ENCODE measurements around the gene EFNA5.

DNA sequence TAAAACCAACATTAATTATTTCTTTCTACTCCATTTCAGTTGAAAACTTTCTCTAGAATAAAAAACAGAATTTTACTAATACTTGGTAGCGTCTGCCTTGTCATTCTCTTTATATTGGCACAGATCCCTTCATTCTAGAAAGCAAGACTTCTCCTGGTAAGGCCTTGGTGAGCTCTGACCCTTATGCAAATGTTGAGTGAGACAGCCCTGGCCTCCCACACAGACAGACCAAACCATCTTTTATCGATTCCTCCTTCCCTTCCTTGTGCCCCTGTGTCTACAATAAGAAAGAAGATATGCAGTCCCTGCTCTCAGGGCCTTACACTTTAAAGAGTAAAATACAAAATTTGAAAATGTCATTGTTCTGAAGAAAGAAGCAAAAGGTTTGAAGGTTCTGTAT, 262.2 kb downstream of the EFNA5 start:
- TF ChIP-seq, protein P1, sequence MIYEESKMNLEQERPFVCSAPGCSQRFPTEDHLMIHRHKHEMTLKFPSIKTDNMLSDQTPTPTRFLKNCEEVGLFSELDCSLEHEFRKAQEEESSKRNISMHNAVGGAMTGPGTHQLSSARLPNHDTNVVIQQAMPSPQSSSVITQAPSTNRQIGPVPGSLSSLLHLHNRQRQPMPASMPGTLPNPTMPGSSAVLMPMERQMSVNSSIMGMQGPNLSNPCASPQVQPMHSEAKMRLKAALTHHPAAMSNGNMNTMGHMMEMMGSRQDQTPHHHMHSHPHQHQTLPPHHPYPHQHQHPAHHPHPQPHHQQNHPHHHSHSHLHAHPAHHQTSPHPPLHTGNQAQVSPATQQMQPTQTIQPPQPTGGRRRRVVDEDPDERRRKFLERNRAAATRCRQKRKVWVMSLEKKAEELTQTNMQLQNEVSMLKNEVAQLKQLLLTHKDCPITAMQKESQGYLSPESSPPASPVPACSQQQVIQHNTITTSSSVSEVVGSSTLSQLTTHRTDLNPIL (CRISPR knock-in tag; IDR thresholded peaks at IDR 0.05; ENCODE audit: low read depth) = no peak
- TF ChIP-seq ZNF8 (CRISPR knock-in tag; IDR thresholded peaks at IDR 0.05) = no peak
- TF ChIP-seq, protein P2, sequence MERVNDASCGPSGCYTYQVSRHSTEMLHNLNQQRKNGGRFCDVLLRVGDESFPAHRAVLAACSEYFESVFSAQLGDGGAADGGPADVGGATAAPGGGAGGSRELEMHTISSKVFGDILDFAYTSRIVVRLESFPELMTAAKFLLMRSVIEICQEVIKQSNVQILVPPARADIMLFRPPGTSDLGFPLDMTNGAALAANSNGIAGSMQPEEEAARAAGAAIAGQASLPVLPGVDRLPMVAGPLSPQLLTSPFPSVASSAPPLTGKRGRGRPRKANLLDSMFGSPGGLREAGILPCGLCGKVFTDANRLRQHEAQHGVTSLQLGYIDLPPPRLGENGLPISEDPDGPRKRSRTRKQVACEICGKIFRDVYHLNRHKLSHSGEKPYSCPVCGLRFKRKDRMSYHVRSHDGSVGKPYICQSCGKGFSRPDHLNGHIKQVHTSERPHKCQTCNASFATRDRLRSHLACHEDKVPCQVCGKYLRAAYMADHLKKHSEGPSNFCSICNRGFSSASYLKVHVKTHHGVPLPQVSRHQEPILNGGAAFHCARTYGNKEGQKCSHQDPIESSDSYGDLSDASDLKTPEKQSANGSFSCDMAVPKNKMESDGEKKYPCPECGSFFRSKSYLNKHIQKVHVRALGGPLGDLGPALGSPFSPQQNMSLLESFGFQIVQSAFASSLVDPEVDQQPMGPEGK (CRISPR knock-in tag; IDR thresholded peaks at IDR 0.05; ENCODE audit: borderline replicate concordance) = no peak
- TF ChIP-seq ZNF565 (CRISPR knock-in tag; conservative IDR thresholded peaks at IDR 0.05; ENCODE audit: low read depth) = no peak
- TF ChIP-seq ZFP30 (CRISPR knock-in tag; IDR thresholded peaks at IDR 0.05) = no peak
- TF ChIP-seq ARNTL (CRISPR knock-in tag; IDR thresholded peaks at IDR 0.05; ENCODE audit: borderline replicate concordance, low read depth) = no peak
- no peak for TF ChIP-seq RARB (CRISPR knock-in tag; IDR thresholded peaks at IDR 0.05)
- TF ChIP-seq SNAI2 (CRISPR knock-in tag; IDR thresholded peaks at IDR 0.05) = no peak
- no peak for TF ChIP-seq ZNF70 (CRISPR knock-in tag; IDR thresholded peaks at IDR 0.05)
- TF ChIP-seq ZFP3 (CRISPR knock-in tag; IDR thresholded peaks at IDR 0.05) = no peak
- TF ChIP-seq GLIS3 (CRISPR knock-in tag; IDR thresholded peaks at IDR 0.05) = no peak
- TF ChIP-seq BACH2 (CRISPR knock-in tag; IDR thresholded peaks at IDR 0.05; ENCODE audit: borderline replicate concordance) = no peak
